ENCODE measurements around the gene WASF3. TPM values are rescaled to one million over a fixed set of nuclear protein-coding genes. Genes with fewer than 3 reads are reported as not detected.
A peak's percentile ranks its signal among the peaks of the same experiment; 100 is the strongest.
"Not testable (repeated sequence)": the region's sequence is repeated elsewhere in the genome, so short reads cannot be mapped to it uniquely, and the experiment has no call there.

The WASF3 gene
- total and polyA plus RNA-seq, 4 donors, result 4.9 to 14.4 (median 8.3) TPM

DNA sequence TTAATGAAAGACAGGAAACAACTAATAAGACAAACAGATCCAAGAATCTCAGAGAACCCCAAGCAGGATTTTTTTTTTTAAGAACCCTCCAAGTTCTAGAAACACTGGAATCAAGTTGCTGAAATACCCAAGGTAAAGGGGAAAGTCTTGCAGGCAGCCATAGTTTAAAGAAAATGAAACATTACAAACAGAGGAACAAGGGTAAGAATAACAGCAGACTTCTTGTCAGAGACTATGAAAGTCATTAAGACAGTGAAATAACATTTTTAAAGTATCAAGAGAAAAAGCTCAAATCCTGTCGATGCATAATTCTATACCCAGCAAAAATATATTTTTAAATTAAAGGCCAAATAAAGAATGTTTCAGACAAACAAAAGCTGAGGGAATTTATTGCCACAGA is 67.1 kb downstream of the WASF3 start:
- no peak overlapping the region for H3K27ac ChIP-seq (ENCODE audit: low read depth in 1 of 2, low read length in 1 of 2)
- 95% methylated on average over 1 of the region's 1 CpG for WGBS, 2 donors
- no peaks in the 10 kb centered on the region for H3K27me3 ChIP-seq (ENCODE audit: control insufficient read depth in 3 of 3, insufficient read depth in 3 of 3, low read length in 2 of 3)
- peaks cover 3 to 17% (median 8%) of the 10 kb centered on the region in 4 donors for H3K9me3 ChIP-seq (ENCODE audit: control insufficient read depth in 4 of 4, insufficient read depth in 3 of 4, low read length in 3 of 4)
- no peaks in the 10 kb centered on the region for H3K4me1 ChIP-seq (ENCODE audit: control insufficient read depth in 5 of 5, insufficient read depth in 5 of 5, low read length in 5 of 5)
- TF ChIP-seq, protein P1, sequence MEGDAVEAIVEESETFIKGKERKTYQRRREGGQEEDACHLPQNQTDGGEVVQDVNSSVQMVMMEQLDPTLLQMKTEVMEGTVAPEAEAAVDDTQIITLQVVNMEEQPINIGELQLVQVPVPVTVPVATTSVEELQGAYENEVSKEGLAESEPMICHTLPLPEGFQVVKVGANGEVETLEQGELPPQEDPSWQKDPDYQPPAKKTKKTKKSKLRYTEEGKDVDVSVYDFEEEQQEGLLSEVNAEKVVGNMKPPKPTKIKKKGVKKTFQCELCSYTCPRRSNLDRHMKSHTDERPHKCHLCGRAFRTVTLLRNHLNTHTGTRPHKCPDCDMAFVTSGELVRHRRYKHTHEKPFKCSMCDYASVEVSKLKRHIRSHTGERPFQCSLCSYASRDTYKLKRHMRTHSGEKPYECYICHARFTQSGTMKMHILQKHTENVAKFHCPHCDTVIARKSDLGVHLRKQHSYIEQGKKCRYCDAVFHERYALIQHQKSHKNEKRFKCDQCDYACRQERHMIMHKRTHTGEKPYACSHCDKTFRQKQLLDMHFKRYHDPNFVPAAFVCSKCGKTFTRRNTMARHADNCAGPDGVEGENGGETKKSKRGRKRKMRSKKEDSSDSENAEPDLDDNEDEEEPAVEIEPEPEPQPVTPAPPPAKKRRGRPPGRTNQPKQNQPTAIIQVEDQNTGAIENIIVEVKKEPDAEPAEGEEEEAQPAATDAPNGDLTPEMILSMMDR (IDR thresholded peaks at IDR 0.05; ENCODE audit: control extremely low read depth, extremely low read depth), result no peak
- no peak overlapping the region for H3K9ac ChIP-seq (ENCODE audit: insufficient read depth in 1 of 2, low read length in 2 of 2)
- H3K36me3 ChIP-seq (ENCODE audit: control insufficient read depth in 4 of 4, insufficient read depth in 4 of 4, low read length in 4 of 4), result peaks cover 0 to 5% (median 2%) of the 10 kb centered on the region in 4 donors
- no peak for ATAC-seq (ENCODE audit: insufficient read depth, low FRiP score)
- no peak overlapping the region for H3K4me3 ChIP-seq
- DNase-seq, result no peak

- Histone ChIP-seq H3K4me3 (no peak overlapping the region), H3K27me3 (ENCODE audit: control insufficient read depth in 3 of 3, insufficient read depth in 3 of 3, low read length in 2 of 3) (no peaks in the 10 kb centered on the region), H3K4me1 (ENCODE audit: control insufficient read depth in 5 of 5, insufficient read depth in 5 of 5, low read length in 5 of 5) (no peaks in the 10 kb centered on the region), H3K27ac (ENCODE audit: low read depth in 1 of 2, low read length in 1 of 2) (no peak overlapping the region), H3K9me3 (ENCODE audit: control insufficient read depth in 4 of 4, insufficient read depth in 3 of 4, low read length in 3 of 4) (peaks cover 3 to 17% (median 8%) of the 10 kb centered on the region in 4 donors), H3K9ac (ENCODE audit: insufficient read depth in 1 of 2, low read length in 2 of 2) (no peak overlapping the region), H3K36me3 (ENCODE audit: control insufficient read depth in 4 of 4, insufficient read depth in 4 of 4, low read length in 4 of 4) (peaks cover 0 to 5% (median 2%) of the 10 kb centered on the region in 4 donors)
- 91 to 99% methylated on average over 2 of the region's 2 CpGs for WGBS, 2 donors
- ATAC-seq (ENCODE audit: insufficient read depth, low FRiP score) (no peak), DNase-seq (no peak)
- TF ChIP-seq, protein P1 (IDR thresholded peaks at IDR 0.05; ENCODE audit: control extremely low read depth, extremely low read depth), result no peak
Measured at GRCh38 chr13:26626271-26626670, 68.8 kb downstream of the WASF3 start.

DNA sequence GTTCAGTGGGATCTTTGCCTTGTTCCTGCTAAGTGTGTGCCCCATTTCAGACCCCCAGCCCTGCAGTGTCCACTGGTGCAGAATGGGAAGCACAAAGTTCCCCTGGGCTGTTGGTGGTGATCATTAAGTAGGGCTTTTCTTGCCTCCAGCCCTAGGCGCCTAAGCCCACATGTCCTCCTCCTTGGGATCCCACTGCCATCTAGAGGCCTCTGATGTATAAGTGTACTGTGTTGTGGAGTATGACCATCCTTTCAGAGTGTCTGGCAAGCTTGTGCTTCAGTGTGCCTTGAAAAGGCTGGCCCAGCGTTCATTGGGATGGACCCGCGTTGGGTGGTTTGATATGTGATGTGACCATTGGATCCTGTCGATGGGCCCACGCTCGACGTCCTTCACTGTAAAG is 71.2 kb downstream of the WASF3 start:
- H3K9me3 ChIP-seq (ENCODE audit: control insufficient read depth in 4 of 4, insufficient read depth in 3 of 4, low read length in 3 of 4), result peaks cover 1 to 11% (median 4%) of the 10 kb centered on the region in 4 donors
- no peak overlapping the region for H3K9ac ChIP-seq (ENCODE audit: insufficient read depth in 1 of 2, low read length in 2 of 2)
- ATAC-seq (ENCODE audit: insufficient read depth, low FRiP score) (no peak), DNase-seq (peak in 1 of 3 donors; percentile 12)
- TF ChIP-seq, protein P1 (IDR thresholded peaks at IDR 0.05; ENCODE audit: control extremely low read depth, extremely low read depth), result no peak
- H3K27me3 ChIP-seq (ENCODE audit: control insufficient read depth in 3 of 3, insufficient read depth in 3 of 3, low read length in 2 of 3), result no peaks in the 10 kb centered on the region
- H3K4me1 ChIP-seq (ENCODE audit: control insufficient read depth in 5 of 5, insufficient read depth in 5 of 5, low read length in 5 of 5), result no peaks in the 10 kb centered on the region
- no peak overlapping the region for H3K4me3 ChIP-seq
- peaks cover 0 to 4% (median 0%) of the 10 kb centered on the region in 4 donors for H3K36me3 ChIP-seq (ENCODE audit: control insufficient read depth in 4 of 4, insufficient read depth in 4 of 4, low read length in 4 of 4)
- no peak overlapping the region for H3K27ac ChIP-seq (ENCODE audit: low read depth in 1 of 2, low read length in 1 of 2)
- 96 to 97% methylated on average over 8 of the region's 8 CpGs for WGBS, 2 donors

GRCh38 chr13:26629260-26629825 is 71.9 kb downstream of the WASF3 start:
- H3K27me3 ChIP-seq (ENCODE audit: control insufficient read depth in 3 of 3, insufficient read depth in 3 of 3, low read length in 2 of 3), result no peaks in the 10 kb centered on the region
- 76 to 79% methylated on average over 5 of the region's 5 CpGs for WGBS, 2 donors
- ATAC-seq (ENCODE audit: insufficient read depth, low FRiP score) (no peak), DNase-seq (no peak)
- no peak overlapping the region for H3K27ac ChIP-seq (ENCODE audit: low read depth in 1 of 2, low read length in 1 of 2)
- H3K9me3 ChIP-seq (ENCODE audit: control insufficient read depth in 4 of 4, insufficient read depth in 3 of 4, low read length in 3 of 4), result peaks cover 0 to 6% (median 3%) of the 10 kb centered on the region in 4 donors
- H3K9ac ChIP-seq (ENCODE audit: insufficient read depth in 1 of 2, low read length in 2 of 2), result no peak overlapping the region
- TF ChIP-seq, protein P1 (IDR thresholded peaks at IDR 0.05; ENCODE audit: control extremely low read depth, extremely low read depth), result no peak
- no peaks in the 10 kb centered on the region for H3K4me1 ChIP-seq (ENCODE audit: control insufficient read depth in 5 of 5, insufficient read depth in 5 of 5, low read length in 5 of 5)
- no peak overlapping the region for H3K4me3 ChIP-seq
- peaks cover 0 to 1% (median 0%) of the 10 kb centered on the region in 4 donors for H3K36me3 ChIP-seq (ENCODE audit: control insufficient read depth in 4 of 4, insufficient read depth in 4 of 4, low read length in 4 of 4)

- not testable (repeated sequence) for H3K27me3 ChIP-seq (ENCODE audit: control insufficient read depth in 3 of 3, insufficient read depth in 3 of 3, low read length in 2 of 3); H3K4me3 ChIP-seq; DNase-seq; H3K36me3 ChIP-seq (ENCODE audit: control insufficient read depth in 4 of 4, insufficient read depth in 4 of 4, low read length in 4 of 4); H3K4me1 ChIP-seq (ENCODE audit: control insufficient read depth in 5 of 5, insufficient read depth in 5 of 5, low read length in 5 of 5); H3K27ac ChIP-seq (ENCODE audit: low read depth in 1 of 2, low read length in 1 of 2); H3K9ac ChIP-seq (ENCODE audit: insufficient read depth in 1 of 2, low read length in 2 of 2); ATAC-seq (ENCODE audit: insufficient read depth, low FRiP score); H3K9me3 ChIP-seq (ENCODE audit: control insufficient read depth in 4 of 4, insufficient read depth in 3 of 4, low read length in 3 of 4)
- 93 to 96% methylated on average over 6 of the region's 6 CpGs for WGBS, 2 donors
Measured at GRCh38 chr13:26635634-26636033, 78.2 kb downstream of the WASF3 start.

Measured in lung (tissue), 12 donors.